UCSD-AML1 (cell line): ENCODE results near the gene QSOX2.

Experiments used
- DNase-seq: peaks from one replicate; lab custom pipeline; 2025; ENCODE audit not compliant: unreplicated experiment; lab: John Stamatoyannopoulos, UW

The QSOX2 gene

DNA sequence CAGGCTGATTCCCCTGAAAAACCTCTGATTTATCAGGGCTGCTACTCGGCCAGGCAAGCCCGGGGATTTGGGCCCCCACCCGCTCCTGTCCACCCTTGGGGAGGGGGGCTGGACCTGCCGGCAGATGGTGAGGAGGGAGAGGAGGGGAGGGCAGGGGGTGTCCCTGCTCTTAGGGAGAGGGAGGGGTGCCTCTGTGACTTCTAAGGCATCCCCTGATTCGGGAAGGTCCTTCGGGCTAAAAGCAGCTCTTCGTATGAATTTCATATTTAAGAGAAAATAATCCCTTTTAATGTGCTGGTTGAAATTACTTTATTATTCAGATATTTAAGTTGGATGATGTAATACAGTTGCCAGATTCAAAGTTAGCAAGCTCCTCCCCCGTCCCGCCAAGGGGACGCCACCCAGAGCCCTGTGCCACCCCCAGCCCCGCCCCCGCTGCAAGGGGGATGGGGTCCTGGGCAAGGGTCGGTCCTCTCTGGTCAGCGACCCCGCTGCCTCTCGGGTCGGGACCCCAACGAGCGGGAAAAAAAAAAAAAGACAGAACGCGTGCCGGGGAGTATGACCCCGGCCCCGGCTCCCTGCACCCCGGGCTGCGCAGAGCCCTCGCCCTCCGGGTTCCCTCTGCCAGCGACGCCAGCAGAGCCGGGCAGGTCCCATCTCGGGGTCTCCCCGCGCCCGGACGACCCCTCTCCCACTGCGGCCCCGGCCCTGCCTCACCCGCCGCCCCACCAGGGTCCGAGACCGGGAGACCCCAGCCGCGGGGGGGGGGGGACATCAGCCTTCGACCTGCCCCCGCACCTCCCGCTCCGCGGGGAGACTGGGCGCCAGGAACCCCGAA lies 53.1 kb downstream of the QSOX2 start:
- DNase-seq, result no peak

DNA sequence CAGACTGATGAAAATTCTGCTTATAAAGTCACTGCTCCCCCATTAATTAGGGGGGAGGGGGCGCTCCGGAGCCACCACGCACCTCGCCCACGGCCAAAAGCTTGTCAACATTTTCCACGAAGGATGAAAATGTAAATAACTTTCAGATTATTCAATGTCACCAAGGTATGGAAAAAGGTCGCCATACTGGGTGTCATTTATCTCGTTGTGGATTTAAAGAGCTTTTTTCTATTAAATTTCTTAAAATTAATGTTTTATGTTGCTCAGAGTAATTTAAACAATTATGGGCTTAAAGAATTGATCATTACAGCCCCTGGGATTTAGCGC lies 53.7 kb downstream of the QSOX2 start:
- DNase-seq, result no peak

DNA sequence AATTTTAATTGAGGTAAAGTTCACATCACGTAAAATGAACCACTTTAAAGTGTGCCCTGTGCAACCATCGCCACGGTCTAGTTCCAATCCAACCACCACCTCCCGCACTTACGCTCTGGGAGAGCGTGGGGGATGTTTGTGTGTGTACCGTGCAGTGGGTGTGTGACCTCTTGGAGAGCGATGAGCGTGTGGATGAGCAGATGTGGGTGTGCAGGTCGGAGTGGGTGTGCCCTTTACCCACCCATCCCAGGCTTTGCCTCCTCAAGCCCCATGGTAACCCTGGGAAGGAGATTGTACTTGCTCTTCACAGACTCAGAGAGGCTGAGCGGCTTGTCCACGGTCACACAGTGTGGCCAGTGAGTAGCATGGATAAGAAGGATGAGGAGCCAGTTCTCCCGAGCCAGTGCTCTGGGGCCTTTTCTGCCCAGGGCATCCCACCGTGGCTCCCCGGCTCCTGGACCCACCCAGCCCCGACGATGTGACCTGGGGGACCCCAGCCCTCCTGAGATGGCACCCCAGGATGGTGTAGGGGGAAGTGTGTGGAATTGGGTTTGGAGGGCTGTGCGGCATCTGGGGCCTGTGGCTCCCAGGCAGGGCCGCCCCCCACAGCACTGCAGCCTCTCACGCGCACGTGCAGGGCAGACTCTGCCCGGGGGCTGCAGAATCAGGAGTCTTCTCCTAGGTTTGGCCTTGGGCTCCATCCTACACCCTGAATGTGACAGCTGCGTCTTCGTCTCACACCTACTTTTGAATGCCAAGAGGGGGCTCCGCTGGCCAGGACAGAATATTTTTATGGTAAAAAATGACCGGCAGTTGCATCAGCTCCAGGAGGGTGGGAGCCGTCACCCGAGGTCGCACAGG lies 54.3 kb downstream of the QSOX2 start:
- DNase-seq, result no peak

DNA sequence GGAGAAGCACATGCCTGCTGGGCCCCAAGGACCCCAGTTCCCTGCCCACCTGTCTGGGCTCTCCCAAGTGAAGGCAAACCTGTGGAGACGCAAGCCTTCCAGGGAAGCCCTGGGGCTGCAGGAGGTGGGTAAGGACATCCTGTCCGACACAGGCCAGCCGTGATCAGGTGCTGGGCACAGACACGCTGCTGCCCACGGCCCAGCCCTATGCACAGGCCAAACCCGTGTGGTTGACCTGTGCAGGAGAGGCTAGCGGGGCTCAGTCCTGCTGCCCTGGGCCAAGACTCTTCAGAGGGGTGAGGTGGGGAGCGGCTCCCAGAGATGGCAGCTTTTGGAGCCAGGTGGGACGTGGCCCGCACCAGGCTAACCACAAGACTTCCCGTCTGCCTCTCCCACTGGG lies 55.0 kb downstream of the QSOX2 start:
- no peak for DNase-seq

DNA sequence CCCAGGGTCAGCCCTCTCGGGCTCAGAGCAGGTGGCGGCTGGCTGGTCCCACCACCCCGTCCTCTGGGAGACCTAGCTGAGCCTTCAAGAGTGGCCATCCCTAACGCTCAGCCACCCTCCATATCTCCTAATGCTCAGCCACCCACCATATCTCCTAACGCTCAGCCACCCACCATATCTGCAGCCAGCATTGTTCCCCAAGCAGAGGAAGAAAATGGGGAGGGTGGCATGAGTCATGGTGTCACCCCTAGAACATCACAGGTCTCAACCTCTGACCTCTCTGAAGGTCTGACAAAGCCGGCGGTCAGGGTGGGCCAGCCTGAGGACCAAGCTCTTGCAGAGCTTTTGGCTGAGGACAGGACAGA lies 55.4 kb downstream of the QSOX2 start:
- no peak for DNase-seq

DNA sequence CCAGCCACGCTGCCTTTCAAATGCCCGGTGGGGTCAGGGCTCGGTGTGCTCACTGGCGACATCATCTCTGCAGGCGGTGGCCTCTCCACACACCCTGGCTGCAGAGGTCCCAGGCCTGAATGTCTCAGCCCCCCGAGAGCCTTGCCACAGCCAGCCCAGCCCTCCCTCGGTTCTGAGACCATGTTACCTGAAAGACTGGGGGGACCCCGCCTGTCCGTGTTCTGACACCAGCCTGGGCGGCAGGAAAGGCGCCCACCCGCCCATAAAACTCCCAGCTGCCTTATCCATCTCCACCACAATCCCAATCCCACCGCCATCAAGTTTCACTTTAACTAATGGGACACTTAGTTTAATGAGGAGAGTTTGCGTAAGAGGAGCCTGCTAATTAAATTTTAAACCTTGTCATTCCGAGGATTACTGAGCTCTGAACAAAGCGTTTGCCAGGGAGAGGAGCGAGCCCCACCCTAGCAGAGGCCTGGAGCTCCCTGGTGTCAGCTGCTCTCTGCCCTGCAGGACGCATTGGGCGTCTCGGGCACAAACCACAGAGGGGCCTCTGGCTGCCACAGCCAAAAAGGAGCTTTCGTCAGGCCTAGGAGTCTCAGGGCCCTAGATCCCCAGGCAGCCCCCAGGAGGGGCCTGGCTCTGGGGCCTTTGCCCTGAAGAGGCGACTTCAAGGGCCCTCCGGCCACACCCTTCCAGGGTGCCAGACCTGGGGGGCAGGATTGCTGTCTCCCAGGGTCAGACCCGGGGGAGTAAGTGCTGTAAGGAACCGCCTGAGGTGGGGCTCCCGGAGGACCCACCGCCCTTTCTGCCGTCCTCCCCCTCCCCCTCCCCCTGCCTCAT lies 56.0 kb downstream of the QSOX2 start:
- DNase-seq, result no peak

DNA sequence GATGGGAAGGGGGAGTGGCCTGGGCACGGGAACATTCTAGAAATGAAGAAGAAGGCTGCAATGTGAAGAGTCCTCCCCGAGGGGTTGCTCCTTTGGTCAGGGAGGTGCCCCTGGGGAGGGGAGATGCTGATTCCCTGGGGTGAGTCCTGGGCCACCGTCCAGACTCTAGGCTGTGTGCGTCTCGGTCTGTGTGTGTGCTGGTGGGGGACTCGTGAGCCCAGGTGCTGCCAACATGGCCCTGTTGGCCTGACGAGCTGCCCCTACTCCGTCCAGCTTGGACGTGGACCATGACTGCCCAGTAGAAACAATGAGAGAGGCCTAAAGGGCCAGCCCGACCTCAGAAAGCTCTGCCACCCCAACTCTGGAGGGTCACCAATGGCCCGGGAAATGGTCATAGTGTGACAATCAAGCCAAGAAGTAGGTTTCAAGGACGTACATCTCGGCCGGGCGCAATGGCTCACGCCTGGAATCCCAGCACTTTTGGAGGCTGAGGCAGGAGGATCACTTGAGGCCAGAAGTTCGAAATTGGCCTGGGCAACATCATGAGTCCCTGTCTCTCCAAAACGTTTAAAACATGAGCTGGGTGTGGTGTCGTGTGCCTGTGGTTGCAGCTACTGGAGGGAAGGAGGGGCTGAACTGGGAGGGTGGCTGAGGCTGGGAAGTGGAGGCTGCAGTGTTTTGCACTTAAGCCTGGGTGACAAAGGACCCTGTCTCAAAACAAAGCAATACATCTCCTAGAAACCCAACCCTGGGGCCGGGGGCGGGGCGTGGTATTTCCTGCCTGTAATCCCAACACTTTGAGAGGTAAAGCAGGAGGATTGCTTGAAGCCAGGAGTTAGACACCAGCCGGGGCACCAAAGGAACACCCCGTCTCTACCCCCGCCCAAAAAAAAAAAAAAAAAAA lies 57.7 kb downstream of the QSOX2 start:
- DNase-seq, result no peak

DNA sequence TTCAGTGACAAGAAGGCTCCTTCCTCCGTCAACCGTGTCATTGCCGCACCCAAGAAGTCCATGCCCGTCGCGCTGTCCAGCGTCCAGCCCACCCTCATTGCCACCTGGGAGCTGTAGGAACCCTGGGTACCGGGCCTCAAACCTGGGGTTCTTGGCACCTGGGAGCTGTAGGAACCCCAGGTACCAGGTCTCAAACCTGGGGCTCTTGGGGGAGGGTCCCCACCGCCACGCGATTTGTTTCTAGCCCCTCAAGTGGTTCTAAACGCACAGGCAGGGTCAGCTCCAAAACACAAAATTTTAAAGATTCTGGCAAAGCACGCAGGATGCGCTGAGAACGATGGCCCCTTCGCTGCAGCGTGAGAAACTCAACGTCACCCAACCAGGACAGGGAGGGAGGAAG lies 58.4 kb downstream of the QSOX2 start:
- no peak for DNase-seq

DNA sequence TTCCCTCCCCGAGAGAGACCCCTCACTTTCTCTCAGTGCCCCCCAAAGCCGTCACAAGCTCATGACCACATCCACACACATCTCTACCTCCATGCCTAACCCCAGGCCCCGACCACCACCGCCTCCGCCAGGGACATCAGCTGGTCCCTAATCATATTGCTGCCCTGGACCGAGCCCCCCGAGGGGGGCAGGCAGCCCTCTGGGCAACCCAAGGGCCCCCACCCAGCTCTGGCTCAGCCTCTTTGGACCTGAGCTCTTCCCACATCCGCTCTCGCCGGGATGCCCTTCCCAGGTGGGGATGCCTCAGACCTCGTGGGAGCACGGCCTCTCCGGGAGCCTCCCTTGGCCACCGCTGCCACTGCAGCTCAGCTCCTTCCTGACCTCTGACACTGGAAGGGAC lies 59.2 kb downstream of the QSOX2 start:
- DNase-seq, result no peak

DNA sequence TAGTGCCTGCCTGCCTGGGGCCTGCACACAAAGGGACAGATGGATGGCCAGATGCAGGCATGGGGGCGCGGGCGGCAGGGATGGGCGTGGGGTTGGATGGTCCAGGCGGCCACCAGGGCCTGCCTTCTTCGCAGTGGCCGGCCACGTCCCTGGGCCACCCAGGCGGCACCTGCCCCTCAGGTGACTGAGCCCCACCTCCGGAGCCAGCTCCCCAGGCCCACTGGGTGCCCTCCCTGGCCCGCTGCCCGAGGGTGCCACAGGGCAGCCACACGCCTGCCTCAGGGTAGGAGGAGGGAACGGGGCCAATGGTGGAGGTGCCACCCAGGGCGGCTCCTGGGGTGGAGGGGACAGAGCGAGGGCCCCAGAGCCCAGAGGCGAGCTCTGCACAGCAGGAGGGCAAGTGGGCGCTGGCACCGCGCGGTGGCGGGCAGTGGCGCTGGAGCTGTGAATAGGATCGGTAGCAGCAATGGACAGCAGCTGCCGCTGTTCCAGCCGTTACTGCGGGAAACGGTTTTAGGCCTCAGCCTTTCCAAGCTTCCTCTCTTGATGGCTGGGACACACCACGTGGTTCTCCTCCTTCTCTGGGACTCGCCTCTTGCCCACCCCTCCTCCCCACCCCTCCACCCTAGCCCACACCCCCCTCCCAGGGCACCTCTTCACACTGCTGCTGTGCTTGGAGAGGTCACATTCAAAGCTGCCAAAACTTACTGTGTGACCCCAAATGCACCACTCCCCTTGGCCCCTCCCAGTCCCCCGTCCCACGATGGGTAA lies 59.8 kb downstream of the QSOX2 start:
- no peak for DNase-seq

DNA sequence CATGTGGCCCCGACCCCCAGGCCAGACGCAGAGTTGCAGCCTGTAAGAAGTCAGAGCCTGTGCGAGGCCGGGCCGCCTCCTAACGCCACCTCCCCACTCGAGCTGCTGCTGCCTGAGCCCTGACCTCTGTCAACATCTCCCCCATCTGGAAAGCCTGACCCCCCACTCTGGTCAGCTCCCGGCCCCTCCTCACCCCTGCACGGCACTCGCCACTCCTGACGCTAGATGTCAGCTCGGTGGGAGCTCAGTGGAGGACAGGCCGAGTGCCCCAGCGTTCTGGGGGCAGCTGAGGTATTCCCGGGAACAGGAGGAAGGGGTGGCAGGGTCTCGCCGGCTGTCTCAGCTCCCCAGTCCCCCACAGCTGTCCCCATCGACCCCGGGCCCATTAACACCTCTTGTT lies 60.5 kb downstream of the QSOX2 start:
- no peak for DNase-seq

DNA sequence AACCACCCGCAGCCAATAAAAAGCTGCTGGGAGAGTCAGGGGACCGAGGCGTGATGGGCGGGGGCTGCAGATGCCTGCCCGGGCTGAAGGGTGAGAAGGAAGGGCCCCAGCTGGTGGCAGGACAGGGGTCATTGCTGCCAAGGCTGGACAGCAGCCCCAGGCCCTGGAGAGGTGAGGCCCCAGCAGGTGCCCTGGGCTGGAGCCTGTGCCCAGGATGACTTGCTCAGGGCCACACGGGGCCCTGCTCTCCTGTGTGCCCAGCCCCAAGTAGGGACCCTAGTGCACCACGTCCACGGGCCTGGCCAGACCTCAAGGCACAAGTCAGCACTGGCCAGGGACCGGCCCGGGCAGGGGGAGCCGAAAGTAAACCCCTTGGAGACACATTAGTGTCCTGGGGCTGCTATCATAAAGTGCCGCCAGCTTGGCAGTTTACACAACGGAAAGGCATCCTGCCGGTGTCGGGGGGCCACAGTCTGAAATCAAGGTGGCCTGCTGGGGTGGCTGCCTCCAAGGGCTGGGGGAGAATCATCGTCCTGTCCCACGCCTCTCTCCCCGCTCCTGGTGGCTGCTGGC lies 62.7 kb downstream of the QSOX2 start:
- DNase-seq, result no peak

DNA sequence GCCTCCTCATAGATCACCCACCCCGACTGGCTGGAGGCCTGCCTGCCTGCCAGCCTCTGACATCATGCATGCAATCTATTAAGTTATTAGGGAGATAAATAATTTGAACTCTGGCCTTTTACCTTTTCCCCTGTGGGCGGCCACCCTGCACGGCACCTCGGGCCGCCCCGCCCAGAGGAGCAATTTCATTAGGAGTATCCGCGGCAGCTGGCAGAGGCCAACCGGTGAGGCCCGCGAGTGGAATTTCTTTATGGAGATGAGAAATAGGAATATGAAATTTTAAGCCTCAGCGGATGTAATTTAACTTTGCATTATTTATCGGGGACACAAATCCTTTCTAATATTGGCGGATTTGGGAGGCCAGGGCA lies 63.2 kb downstream of the QSOX2 start:
- no peak for DNase-seq

DNA sequence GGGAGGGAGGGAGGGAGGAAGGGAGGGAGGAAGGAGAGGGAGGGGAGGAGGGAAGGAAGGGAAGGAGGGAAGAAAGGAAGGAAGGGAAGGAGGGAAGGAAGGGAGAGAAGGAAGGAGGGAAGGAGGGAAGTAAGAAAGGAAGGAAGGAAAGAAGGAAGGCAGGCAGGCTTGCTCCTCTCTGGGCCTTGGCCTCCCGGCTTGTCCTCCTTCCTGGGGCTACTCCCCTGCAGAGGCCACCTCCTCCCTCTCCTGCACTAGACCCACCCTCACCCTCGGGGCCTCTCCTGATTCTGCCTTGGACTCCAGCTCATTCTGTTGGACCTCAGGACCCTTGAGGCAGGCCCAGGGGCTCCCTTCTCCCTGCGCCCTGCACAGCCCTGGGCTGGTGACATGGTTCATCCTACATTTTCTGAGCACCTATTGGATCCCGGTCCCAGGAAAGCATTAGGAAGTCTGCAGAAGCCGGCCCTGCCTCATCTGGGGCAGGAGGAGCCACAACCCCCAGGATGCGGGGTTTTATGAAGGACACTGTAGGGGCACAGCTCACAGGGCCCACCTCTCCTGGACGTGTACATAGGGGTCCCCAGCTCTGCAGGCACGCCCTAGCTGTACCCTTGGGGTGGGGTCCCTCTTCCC lies 63.7 kb downstream of the QSOX2 start:
- DNase-seq, result no peak

DNA sequence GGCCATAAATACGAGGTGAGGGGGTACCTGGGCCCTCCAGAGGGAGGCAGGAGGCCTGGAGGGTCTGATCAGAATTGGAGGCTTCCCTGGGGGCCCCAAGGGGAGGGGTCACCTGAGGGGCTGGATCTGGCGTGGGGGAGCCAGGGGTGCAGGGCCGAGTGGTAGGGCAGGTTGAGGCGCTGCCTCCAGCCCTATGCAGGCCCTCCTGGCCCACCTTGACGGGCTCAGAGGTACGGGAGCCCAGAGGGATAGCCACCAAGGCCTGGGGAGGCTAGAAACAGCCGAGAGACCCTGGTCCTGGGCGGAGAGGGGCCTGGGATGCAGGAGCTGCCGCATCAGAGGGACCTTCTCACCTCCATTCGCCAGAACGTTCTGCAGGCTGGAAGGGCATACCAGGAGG lies 65.0 kb downstream of the QSOX2 start:
- no peak for DNase-seq

DNA sequence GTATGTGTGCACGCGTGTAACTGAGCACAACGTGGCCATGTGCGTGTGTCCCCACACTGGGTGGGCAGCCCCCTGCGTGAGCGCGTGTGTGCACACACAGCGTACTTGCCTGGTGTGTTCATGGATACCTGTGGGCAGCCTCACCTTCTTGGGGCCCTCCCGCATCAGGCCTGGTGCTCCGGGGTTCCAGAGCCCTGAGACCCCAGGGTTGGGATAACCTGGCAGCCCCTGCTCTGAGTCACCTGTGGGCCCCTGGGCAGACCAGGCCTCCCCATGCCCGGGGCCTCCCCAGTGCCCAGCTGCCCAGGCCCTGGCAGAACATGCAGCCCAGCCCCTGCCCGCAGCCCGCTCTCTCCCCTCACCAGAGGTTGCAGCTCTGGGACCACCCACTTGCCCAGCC lies 65.9 kb downstream of the QSOX2 start:
- no peak for DNase-seq

DNA sequence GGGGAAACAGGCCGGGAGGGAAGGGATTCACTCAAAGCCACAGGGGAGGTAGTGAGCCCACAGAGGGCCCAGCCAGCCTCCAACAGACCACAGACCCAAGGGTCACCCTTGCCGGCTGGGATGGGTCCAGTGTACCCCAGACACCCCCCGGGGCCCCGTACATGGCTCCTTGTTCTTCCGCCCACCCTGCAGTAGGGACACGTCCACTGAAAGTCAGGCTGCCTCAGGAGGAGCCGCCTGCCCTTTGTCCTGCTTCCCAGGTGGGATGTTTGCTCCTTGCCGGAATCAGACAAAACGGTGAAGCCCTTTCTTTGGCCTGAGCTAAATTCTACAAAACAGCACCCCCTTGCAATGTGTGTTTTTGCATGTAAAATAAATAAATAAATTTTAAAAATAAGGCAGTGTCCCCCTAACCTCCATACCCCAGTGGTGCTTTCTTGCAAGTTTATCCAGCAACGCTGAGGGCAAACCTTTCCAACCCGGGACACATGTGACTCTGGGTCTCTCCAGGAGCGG lies 66.5 kb downstream of the QSOX2 start:
- no peak for DNase-seq

DNA sequence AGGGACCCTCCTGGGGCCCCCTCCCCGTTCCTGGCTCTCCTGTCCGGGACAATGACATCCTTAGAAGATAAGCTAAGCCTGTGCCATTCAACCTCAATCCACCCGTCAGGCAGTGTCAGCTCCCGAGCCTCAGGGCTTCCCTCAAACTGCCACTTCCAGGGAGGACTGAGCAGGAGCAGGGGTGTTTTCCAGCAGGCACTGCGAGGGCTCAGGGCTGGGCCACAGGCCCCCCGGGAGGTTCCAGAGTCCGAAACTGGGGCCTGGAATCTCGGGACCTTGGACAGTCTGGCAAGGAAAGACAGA lies 66.9 kb downstream of the QSOX2 start:
- DNase-seq, result no peak
